Stimulated activated CD8-positive, alpha-beta memory T cell treated with anti-CD3 and anti-CD28 coated beads, Interleukin-7, amount 100 ng/mL, for 24 hours (primary cell): ENCODE results near the gene ZNHIT6.
"Not testable (repeated sequence)": the region's sequence is repeated elsewhere in the genome, so short reads cannot be mapped to it uniquely, and the experiment has no call there.

Experiments used
- DNase-seq: peaks from one replicate; pipeline ENCODE4 v3.0.0-alpha.2; 2020; ENCODE audit warnings: low read depth

Gene ZNHIT6

GRCh38 chr1:85665932-85666331 lies 42.3 kb downstream of the ZNHIT6 start:
- DNase-seq: no peak

- no peak for DNase-seq
Observed at GRCh38 chr1:85663382-85663781, 44.9 kb downstream of the ZNHIT6 start.

GRCh38 chr1:85661767-85662166 lies 46.5 kb downstream of the ZNHIT6 start:
- DNase-seq: no peak

- no peak for DNase-seq
Observed at GRCh38 chr1:85660541-85660940, 47.7 kb downstream of the ZNHIT6 start.

GRCh38 chr1:85659174-85659573 lies 49.1 kb downstream of the ZNHIT6 start:
- DNase-seq: no peak

- no peak for DNase-seq
Observed at GRCh38 chr1:85656948-85657347, 51.3 kb downstream of the ZNHIT6 start.

GRCh38 chr1:85656256-85656655 lies 52.0 kb downstream of the ZNHIT6 start:
- no peak for DNase-seq

- no peak for DNase-seq
Observed at GRCh38 chr1:85655315-85655714, 52.9 kb downstream of the ZNHIT6 start.

GRCh38 chr1:85654066-85654782 lies 54.0 kb downstream of the ZNHIT6 start:
- no peak for DNase-seq

GRCh38 chr1:85652327-85652726 lies 55.9 kb downstream of the ZNHIT6 start:
- DNase-seq: no peak

GRCh38 chr1:85650645-85651044 lies 57.6 kb downstream of the ZNHIT6 start:
- no peak for DNase-seq

- DNase-seq: no peak
Observed at GRCh38 chr1:85649591-85649990, 58.6 kb downstream of the ZNHIT6 start.

- not testable (repeated sequence) for DNase-seq
Observed at GRCh38 chr1:85641598-85642556, 66.4 kb downstream of the ZNHIT6 start.

- DNase-seq: not testable (repeated sequence)
Observed at GRCh38 chr1:85639920-85640319, 68.3 kb downstream of the ZNHIT6 start.

GRCh38 chr1:85638412-85638811 lies 69.8 kb downstream of the ZNHIT6 start:
- no peak for DNase-seq

- no peak for DNase-seq
Observed at GRCh38 chr1:85630493-85630892, 77.7 kb downstream of the ZNHIT6 start.

- DNase-seq: no peak
Observed at GRCh38 chr1:85629532-85629920, 78.7 kb downstream of the ZNHIT6 start.

GRCh38 chr1:85628791-85629531 lies 79.3 kb downstream of the ZNHIT6 start:
- DNase-seq: no peak

- no peak for DNase-seq
Observed at GRCh38 chr1:85626818-85627217, 81.4 kb downstream of the ZNHIT6 start.

- DNase-seq: no peak
Observed at GRCh38 chr1:85624361-85624760, 83.9 kb downstream of the ZNHIT6 start.

- no peak for DNase-seq
Observed at GRCh38 chr1:85623061-85623471, 85.2 kb downstream of the ZNHIT6 start.

GRCh38 chr1:85621430-85621829 lies 86.8 kb downstream of the ZNHIT6 start:
- DNase-seq: no peak
